ENCODE measurements around the gene GOLGA8M.
"Not testable (repeated sequence)": the region's sequence is repeated elsewhere in the genome, so short reads cannot be mapped to it uniquely, and the experiment has no call there.

The GOLGA8M gene

GRCh38 chr15:28712270-28712669 is at the start of gene GOLGA8M:
Gene GOLGA8M, minus strand, starts transcription at chr15:28712421. Its CDS starts 98 bp downstream, at chr15:28712323.
- not testable (repeated sequence) for DNase-seq

- not testable (repeated sequence) for DNase-seq
Measured at GRCh38 chr15:28742890-28743289, 30.7 kb upstream of the GOLGA8M start.

- peak; percentile 2 for DNase-seq
Measured at GRCh38 chr15:28738590-28739292, 26.5 kb upstream of the GOLGA8M start.

- not testable (repeated sequence) for DNase-seq
Measured at GRCh38 chr15:28738200-28738561, 26.0 kb upstream of the GOLGA8M start.

GRCh38 chr15:28737521-28738199 is 25.4 kb upstream of the GOLGA8M start:
- peak; percentile 45 for DNase-seq

- peak; percentile 6 for DNase-seq
Measured at GRCh38 chr15:28728061-28728460, 15.8 kb upstream of the GOLGA8M start.

GRCh38 chr15:28727026-28727425 is 14.8 kb upstream of the GOLGA8M start:
- DNase-seq, result not testable (repeated sequence)

- no peak for DNase-seq
Measured at GRCh38 chr15:28726102-28726501, 13.9 kb upstream of the GOLGA8M start.

- DNase-seq, result no peak
Measured at GRCh38 chr15:28725556-28725955, 13.3 kb upstream of the GOLGA8M start.

- DNase-seq, result not testable (repeated sequence)
Measured at GRCh38 chr15:28723986-28724385, 11.8 kb upstream of the GOLGA8M start.

- not testable (repeated sequence) for DNase-seq
Measured at GRCh38 chr15:28719626-28720025, 7.4 kb upstream of the GOLGA8M start.

- DNase-seq, result not testable (repeated sequence)
Measured at GRCh38 chr15:28718576-28718975, 6.4 kb upstream of the GOLGA8M start.

- not testable (repeated sequence) for DNase-seq
Measured at GRCh38 chr15:28714176-28714575, 2.0 kb upstream of the GOLGA8M start.

- not testable (repeated sequence) for DNase-seq
Measured at GRCh38 chr15:28703927-28704326, 8.3 kb downstream of the GOLGA8M start.

GRCh38 chr15:28702427-28702826 is 9.8 kb downstream of the GOLGA8M start:
- DNase-seq, result not testable (repeated sequence)

GRCh38 chr15:28694006-28694751 is 18.0 kb downstream of the GOLGA8M start:
- DNase-seq, result not testable (repeated sequence)

- not testable (repeated sequence) for DNase-seq
Measured at GRCh38 chr15:28693021-28693420, 19.2 kb downstream of the GOLGA8M start.

GRCh38 chr15:28673533-28673932 is 38.7 kb downstream of the GOLGA8M start:
- not testable (repeated sequence) for DNase-seq

GRCh38 chr15:28672122-28672521 is 40.1 kb downstream of the GOLGA8M start:
- not testable (repeated sequence) for DNase-seq

GRCh38 chr15:28666402-28666801 is 45.8 kb downstream of the GOLGA8M start:
- not testable (repeated sequence) for DNase-seq

- DNase-seq, result not testable (repeated sequence)
Measured at GRCh38 chr15:28664575-28664974, 47.6 kb downstream of the GOLGA8M start.

- not testable (repeated sequence) for DNase-seq
Measured at GRCh38 chr15:28663717-28664116, 48.5 kb downstream of the GOLGA8M start.

GRCh38 chr15:28660750-28661149 is 51.5 kb downstream of the GOLGA8M start:
- DNase-seq, result not testable (repeated sequence)

GRCh38 chr15:28656018-28656360 is 56.2 kb downstream of the GOLGA8M start:
- DNase-seq, result not testable (repeated sequence)

All from CD4-positive, alpha-beta T cell treated with Interferon gamma for 1 hour (primary cell).